HG03460 (cell line): ENCODE results near the gene ELMO1.
A peak's percentile ranks its signal among the peaks of the same experiment; 100 is the strongest.

Experiments
- ATAC-seq: cut with Tn5 transposase; IDR thresholded peaks from one replicate; pipeline ENCODE4 v1.9.1; 2021; ENCODE audit not compliant: unreplicated experiment

The ELMO1 gene

GRCh38 chr7:37234334-37234733 lies 214.3 kb downstream of the ELMO1 start:
- ATAC-seq, result no peak

- ATAC-seq, result no peak
Observed at GRCh38 chr7:37231613-37232012, 217.1 kb downstream of the ELMO1 start.

- ATAC-seq, result no peak
Observed at GRCh38 chr7:37230221-37230620, 218.4 kb downstream of the ELMO1 start.

GRCh38 chr7:37229381-37229780 lies 219.3 kb downstream of the ELMO1 start:
- ATAC-seq, result no peak

GRCh38 chr7:37225285-37225969 lies 223.2 kb downstream of the ELMO1 start:
- ATAC-seq, result no peak

- no peak for ATAC-seq
Observed at GRCh38 chr7:37224746-37225145, 223.9 kb downstream of the ELMO1 start.

- ATAC-seq, result no peak
Observed at GRCh38 chr7:37220664-37221063, 228.0 kb downstream of the ELMO1 start.

- no peak for ATAC-seq
Observed at GRCh38 chr7:37218956-37219355, 229.7 kb downstream of the ELMO1 start.

- ATAC-seq, result no peak
Observed at GRCh38 chr7:37216923-37217322, 231.7 kb downstream of the ELMO1 start.

GRCh38 chr7:37216156-37216852 lies 232.4 kb downstream of the ELMO1 start:
- ATAC-seq, result no peak

GRCh38 chr7:37215290-37215923 lies 233.3 kb downstream of the ELMO1 start:
- ATAC-seq, result no peak

GRCh38 chr7:37212556-37212955 lies 236.1 kb downstream of the ELMO1 start:
- ATAC-seq, result no peak

- ATAC-seq, result no peak
Observed at GRCh38 chr7:37212051-37212450, 236.6 kb downstream of the ELMO1 start.

GRCh38 chr7:37211097-37211880 lies 237.4 kb downstream of the ELMO1 start:
- ATAC-seq, result no peak

- no peak for ATAC-seq
Observed at GRCh38 chr7:37209195-37209594, 239.5 kb downstream of the ELMO1 start.

GRCh38 chr7:37208528-37208927 lies 240.1 kb downstream of the ELMO1 start:
- ATAC-seq, result peak; percentile 70

- ATAC-seq, result no peak
Observed at GRCh38 chr7:37206192-37206591, 242.5 kb downstream of the ELMO1 start.

- no peak for ATAC-seq
Observed at GRCh38 chr7:37205451-37205850, 243.2 kb downstream of the ELMO1 start.

- no peak for ATAC-seq
Observed at GRCh38 chr7:37201876-37202198, 246.8 kb downstream of the ELMO1 start.

GRCh38 chr7:37201003-37201875 lies 247.4 kb downstream of the ELMO1 start:
- no peak for ATAC-seq
